Stimulated activated CD8-positive, alpha-beta memory T cell treated with anti-CD3 and anti-CD28 coated beads, Interleukin-12 subunit alpha, Interleukin-12 subunit beta, amount 100 ng/mL, for 24 hours (primary cell): Measurements from ENCODE around the gene BCL11A.

Source experiments
- DNase-seq: peaks from one replicate; pipeline ENCODE4 v3.0.0-alpha.2; 2020; ENCODE audit errors: extremely low read depth

BCL11A gene

GRCh38 chr2:60505880-60506260 lies 47.6 kb downstream of the BCL11A start:
- DNase-seq = no peak

- DNase-seq = no peak
Measured at GRCh38 chr2:60505240-60505879, 48.1 kb downstream of the BCL11A start.

DNA sequence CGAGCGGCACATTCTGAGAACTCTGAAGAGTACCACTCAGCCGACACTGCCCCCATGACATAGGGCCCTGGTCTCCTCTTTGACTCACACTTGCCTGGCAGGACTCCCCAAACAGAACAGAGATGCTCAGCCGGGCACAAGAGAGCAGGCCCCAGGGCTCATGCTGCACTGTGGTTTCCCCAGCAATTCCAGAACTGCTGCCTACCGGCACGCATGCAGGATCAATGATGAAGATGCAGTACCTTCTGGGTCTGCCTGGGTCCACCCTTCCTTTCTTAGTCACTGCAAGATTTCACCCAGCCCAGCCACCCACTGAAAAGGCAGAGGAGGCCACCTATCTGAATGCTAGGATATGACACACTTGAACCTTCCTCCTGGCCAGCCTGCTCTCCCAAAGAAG lies 49.4 kb downstream of the BCL11A start:
- DNase-seq = no peak

GRCh38 chr2:60502144-60502543 lies 51.3 kb downstream of the BCL11A start:
- DNase-seq = no peak

GRCh38 chr2:60500861-60501260 lies 52.6 kb downstream of the BCL11A start:
- no peak for DNase-seq

GRCh38 chr2:60499651-60500265 lies 53.7 kb downstream of the BCL11A start:
- no peak for DNase-seq

DNA sequence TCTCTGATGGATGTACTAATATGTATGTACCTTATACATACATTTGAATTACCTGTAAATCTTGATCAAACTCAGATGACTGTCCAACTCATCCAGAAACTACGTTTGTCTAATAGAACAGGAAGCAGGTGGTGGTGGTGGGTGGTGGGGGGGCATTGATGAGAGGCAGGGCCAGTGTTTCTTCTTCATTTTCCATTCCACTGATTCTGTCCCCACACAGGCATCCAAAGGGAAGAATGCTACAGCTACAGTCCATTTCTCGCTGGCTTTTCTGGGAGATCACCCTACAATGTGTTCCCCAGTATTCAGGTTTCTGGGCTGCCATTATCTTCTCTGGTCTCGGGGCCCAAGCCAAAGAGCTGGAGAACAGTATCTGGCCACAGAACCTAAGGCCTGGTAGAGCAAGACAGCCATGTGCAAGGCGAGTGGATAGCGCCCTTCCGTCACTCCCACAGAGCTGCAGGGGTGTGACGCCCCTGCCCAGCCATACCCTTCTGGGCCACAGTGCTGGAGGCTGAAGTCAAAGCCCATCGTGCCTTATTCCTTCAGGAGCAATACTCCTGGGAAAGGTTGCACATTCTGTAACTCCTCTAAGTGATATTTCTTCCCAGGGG lies 54.5 kb downstream of the BCL11A start:
- no peak for DNase-seq

DNA sequence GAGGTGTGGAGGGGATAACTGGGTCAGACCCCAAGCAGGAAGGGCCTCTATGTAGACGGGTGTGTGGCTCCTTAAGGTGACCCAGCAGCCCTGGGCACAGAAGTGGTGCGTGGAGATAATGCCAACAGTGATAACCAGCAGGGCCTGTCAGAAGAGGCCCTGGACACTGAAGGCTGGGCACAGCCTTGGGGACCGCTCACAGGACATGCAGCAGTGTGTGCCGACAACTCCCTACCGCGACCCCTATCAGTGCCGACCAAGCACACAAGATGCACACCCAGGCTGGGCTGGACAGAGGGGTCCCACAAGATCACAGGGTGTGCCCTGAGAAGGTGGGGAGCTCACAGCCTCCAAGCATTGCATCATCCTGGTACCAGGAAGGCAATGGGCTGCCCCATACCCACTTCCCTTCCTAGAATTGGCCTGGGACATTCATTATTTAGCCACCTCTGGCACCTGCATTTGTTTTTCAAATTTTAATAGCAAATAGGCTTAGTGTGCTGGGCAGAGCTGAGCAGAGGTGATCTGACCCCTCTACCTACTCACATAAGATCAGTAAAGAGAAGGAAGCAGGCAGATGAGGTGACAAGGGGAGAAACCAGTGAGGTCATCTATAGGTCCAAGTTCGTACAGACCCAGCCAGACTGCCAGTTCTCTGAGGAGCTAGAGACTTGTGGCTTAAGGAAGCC lies 55.2 kb downstream of the BCL11A start:
- no peak for DNase-seq

GRCh38 chr2:60497500-60497899 lies 56.0 kb downstream of the BCL11A start:
- DNase-seq = no peak

GRCh38 chr2:60496956-60497355 lies 56.5 kb downstream of the BCL11A start:
- no peak for DNase-seq

GRCh38 chr2:60496475-60496874 lies 57.0 kb downstream of the BCL11A start:
- no peak for DNase-seq

- DNase-seq = no peak
Measured at GRCh38 chr2:60495041-60495625, 58.3 kb downstream of the BCL11A start.

DNA sequence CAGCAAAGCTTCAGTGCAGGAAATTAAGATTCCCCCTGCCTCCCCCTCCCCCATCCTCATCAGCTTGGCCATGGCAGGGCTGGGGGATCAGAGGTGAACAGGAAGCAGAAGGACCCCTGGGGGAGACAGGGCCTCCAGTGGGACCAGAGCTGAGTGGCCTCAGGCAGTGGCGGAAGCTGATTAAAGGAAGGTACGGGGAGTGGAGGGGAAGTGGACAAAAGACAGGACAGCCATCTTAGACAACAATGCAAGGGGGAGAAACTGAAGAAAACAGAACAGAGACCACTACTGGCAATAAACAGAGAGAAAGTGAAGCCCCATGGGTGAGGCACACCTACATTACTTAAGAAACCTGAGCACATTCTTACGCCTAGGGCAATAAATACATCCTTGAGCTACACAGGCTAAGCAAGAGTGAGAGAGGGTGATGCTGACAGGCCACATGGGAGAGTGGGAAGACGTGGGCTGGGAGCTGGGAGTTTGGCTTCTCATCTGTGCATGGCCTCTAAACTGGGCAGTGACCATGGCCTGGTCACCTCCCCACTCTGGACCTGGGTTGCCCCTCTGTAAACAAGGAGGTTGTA lies 59.6 kb downstream of the BCL11A start:
- no peak for DNase-seq

- DNase-seq = no peak
Measured at GRCh38 chr2:60492548-60492947, 60.9 kb downstream of the BCL11A start.

DNA sequence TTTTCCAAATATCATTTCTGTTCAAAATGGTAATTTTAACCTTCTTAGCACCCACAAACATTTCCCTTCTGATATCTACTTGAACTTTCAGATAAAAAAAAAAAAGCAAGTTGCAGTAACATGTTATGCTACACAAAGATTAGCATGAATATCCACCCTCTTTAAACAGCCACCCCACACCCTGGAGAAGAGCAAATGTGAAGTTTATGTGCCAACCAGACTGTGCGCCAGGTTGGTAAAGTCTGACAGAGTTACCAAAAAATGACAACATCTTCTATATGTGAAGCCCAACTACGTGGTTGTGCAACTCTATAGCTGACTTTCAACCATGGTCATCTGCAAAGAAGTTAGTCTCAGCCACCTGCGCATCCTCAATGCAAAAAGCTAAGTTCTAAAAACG lies 62.6 kb downstream of the BCL11A start:
- DNase-seq = no peak

DNA sequence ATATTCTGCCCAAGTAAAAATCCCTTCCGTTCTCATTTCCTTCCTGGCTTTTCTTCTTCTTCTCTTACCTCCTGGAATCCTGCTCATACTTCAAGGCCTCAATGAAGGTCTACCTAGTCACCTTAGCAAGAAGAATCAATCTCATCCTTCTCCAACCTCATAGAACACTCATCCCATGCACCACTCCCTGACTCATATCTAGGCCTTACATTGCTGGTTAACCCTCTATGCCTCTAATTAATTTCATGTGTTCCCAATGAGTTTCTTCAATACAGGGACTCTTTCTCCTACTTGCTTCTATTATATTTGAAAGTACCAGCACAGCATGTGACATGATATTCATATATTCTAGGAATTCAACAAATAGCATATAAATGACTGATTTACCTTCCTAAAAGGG lies 63.0 kb downstream of the BCL11A start:
- no peak for DNase-seq

DNA sequence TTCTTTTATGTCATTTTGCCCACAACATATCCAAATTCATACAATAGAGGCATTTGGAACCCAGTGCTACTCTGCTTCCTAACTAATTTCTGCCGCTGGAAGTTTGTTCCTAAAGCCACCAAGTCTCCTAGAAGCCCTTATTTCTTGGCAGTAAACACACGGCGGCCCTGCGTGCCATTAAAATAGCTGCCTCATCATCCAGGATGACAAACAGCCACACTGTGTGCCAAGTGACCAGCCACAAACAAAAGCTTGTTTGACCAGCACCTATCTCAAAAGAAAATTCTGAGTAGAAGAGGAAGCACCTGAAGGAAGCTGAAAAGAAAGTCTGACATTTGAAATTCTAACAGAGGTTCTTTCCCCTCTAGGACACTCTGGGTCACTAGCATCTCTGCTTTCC lies 64.2 kb downstream of the BCL11A start:
- no peak for DNase-seq

- DNase-seq = no peak
Measured at GRCh38 chr2:60488291-60488690, 65.2 kb downstream of the BCL11A start.

- no peak for DNase-seq
Measured at GRCh38 chr2:60487174-60487573, 66.3 kb downstream of the BCL11A start.

- no peak for DNase-seq
Measured at GRCh38 chr2:60486551-60486950, 66.9 kb downstream of the BCL11A start.

- no peak for DNase-seq
Measured at GRCh38 chr2:60486067-60486466, 67.4 kb downstream of the BCL11A start.

DNA sequence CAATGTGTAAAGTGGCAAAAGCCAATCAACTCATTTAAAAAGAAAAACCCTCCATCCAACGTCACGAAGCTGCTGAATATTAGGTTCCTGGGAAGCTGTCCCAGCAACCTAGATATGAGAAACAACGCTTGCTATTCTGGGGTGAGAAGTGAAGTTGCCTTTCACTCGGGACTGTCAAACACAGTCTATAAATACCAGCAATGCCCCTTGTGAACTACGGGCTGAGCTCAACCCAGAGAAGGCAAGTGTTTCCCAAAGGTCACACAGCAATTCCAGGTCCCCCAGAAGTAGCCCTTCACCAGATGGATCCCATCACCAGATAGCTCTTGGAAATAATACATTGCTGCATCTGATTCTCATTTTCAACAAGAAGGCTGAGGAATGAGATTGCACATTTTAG lies 67.9 kb downstream of the BCL11A start:
- DNase-seq = no peak
